Tibial nerve (tissue), 4 donors: ENCODE results near the gene ZEB1. TPM values are rescaled to one million over a fixed set of nuclear protein-coding genes. Genes with fewer than 3 reads are reported as not detected.

Source experiments
- DNase-seq, 2 donors: peaks; one replicate each; pipeline ENCODE4 v3.0.0-alpha.2; 2019; ENCODE audit warnings: low spot score in 2 of 2
- H3K27ac ChIP-seq, 4 donors: fragments of 200-600 bp; sonication (generic) in 3 of 4; one replicate each; pipeline ENCODE4 v1.5.1; 2017 to 2019; ENCODE audit warnings: mild to moderate bottlenecking in 1 of 4
- H3K27me3 ChIP-seq, 2 donors: fragments of 200-600 bp; sonication (generic) in 1 of 2; one replicate each; pipeline versions ENCODE4 v1.5.1 to v1.6.0; 2017 to 2019
- H3K36me3 ChIP-seq, 3 donors: fragments of 200-600 bp; sonication (generic); one replicate each; pipeline ENCODE4 v1.5.1; 2018 to 2019
- H3K4me1 ChIP-seq, 4 donors: fragments of 200-600 bp; sonication (generic) in 3 of 4; one replicate each; pipeline ENCODE4 v1.5.1; 2017 to 2019
- H3K4me3 ChIP-seq, 4 donors: fragments of 200-600 bp; sonication (generic) in 3 of 4; one replicate each; pipeline ENCODE4 v1.5.1; 2017 to 2019; ENCODE audit warnings: mild to moderate bottlenecking in 1 of 4, moderate library complexity in 1 of 4
- H3K9me3 ChIP-seq, 4 donors: fragments of 200-600 bp; sonication (generic) in 3 of 4; one replicate each; pipeline ENCODE4 v1.5.1; 2017 to 2019
- CTCF ChIP-seq, 5 experiments: fragments of 200-600 bp in 3 of 5; fragments of 450-650 bp in 2 of 5; sonication (generic) in 3 of 5; IDR thresholded peaks; one replicate each; pipeline ENCODE4 v1.5.1; 2016 to 2019; ENCODE audit warnings: antibody characterized with exemption in 5 of 5, mild to moderate bottlenecking in 3 of 5, moderate library complexity in 2 of 5
- EP300 ChIP-seq, 2 donors: sonication (generic); formaldehyde crosslinking; IDR thresholded peaks; one replicate each; pipeline ENCODE4 v1.6.1; 2017; ENCODE audit warnings: antibody characterized with exemption in 2 of 2, mild to moderate bottlenecking in 1 of 2
- POLR2A ChIP-seq, 2 donors: fragments of 450-650 bp; IDR thresholded peaks; one replicate each; pipeline ENCODE4 v1.6.1; 2017; ENCODE audit warnings: antibody characterized with exemption in 2 of 2, mild to moderate bottlenecking in 2 of 2, moderate library complexity in 2 of 2
- WGBS, 2 donors: methylation state at CpG; one replicate each; pipeline ENCODE4 v1.1.5; 2018; 5-methylcytosine and 5-hydroxymethylcytosine counted together
- total RNA-seq, 4 donors: library from RNA; depleted of rRNA; stranded (reverse); fragments of >200 nt; gene quantifications; one replicate each; pipeline ENCODE4 v1.1.0, GENCODE V29; 2016

Gene ZEB1
- total RNA-seq, 4 donors from 2014 or later, result 84.6 to 128 (median 95.7) TPM

GRCh38 chr10:31526681-31527080 is 207.7 kb downstream of the ZEB1 start:
- no peaks in the 10 kb centered on the region for H3K27me3 ChIP-seq
- no peak for DNase-seq
- H3K4me1 ChIP-seq, result no peaks in the 10 kb centered on the region
- 92% methylated on average over 11 of the region's 11 CpGs for WGBS, 2 donors
- no peak overlapping the region for H3K27ac ChIP-seq
- TF ChIP-seq CTCF (IDR thresholded peaks at IDR 0.05) (no peak), POLR2A (IDR thresholded peaks at IDR 0.05) (no peak), EP300 (IDR thresholded peaks at IDR 0.05) (no peak)
- no peaks in the 10 kb centered on the region for H3K9me3 ChIP-seq
- H3K36me3 ChIP-seq, result peaks cover 0 to 44% (median 0%) of the 10 kb centered on the region in 3 donors
- no peak overlapping the region for H3K4me3 ChIP-seq

GRCh38 chr10:31528831-31529230 is 209.8 kb downstream of the ZEB1 start:
- no peak overlapping the region for H3K4me3 ChIP-seq
- TF ChIP-seq CTCF (IDR thresholded peaks at IDR 0.05) (no peak), EP300 (IDR thresholded peaks at IDR 0.05) (no peak), POLR2A (IDR thresholded peaks at IDR 0.05) (no peak)
- no peak overlapping the region for H3K27ac ChIP-seq
- H3K27me3 ChIP-seq, result no peaks in the 10 kb centered on the region
- H3K9me3 ChIP-seq, result no peaks in the 10 kb centered on the region
- H3K4me1 ChIP-seq, result no peaks in the 10 kb centered on the region
- H3K36me3 ChIP-seq, result peaks cover 0 to 28% (median 0%) of the 10 kb centered on the region in 3 donors
- DNase-seq, result no peak

- 49 to 51% methylated on average over 3 of the region's 3 CpGs for WGBS, 2 donors
- no peaks in the 10 kb centered on the region for H3K27me3 ChIP-seq
- H3K36me3 ChIP-seq, result no peaks in the 10 kb centered on the region
- H3K4me1 ChIP-seq, result no peaks in the 10 kb centered on the region
- peak in 1 of 2 donors; percentile 54 for DNase-seq
- H3K27ac ChIP-seq, result no peak overlapping the region
- no peak overlapping the region for H3K4me3 ChIP-seq
- no peaks in the 10 kb centered on the region for H3K9me3 ChIP-seq
- TF ChIP-seq EP300 (IDR thresholded peaks at IDR 0.05) (no peak), POLR2A (IDR thresholded peaks at IDR 0.05) (no peak), CTCF (IDR thresholded peaks at IDR 0.05) (no peak)
Observed at GRCh38 chr10:31536302-31536701, 217.3 kb downstream of the ZEB1 start.

GRCh38 chr10:31549896-31550295 is 230.9 kb downstream of the ZEB1 start:
- TF ChIP-seq CTCF (IDR thresholded peaks at IDR 0.05), result no peak
- no peak for TF ChIP-seq POLR2A (IDR thresholded peaks at IDR 0.05)
- no peak for TF ChIP-seq EP300 (IDR thresholded peaks at IDR 0.05)
- 49 to 51% methylated on average over 2 of the region's 2 CpGs for WGBS, 2 donors
- peaks cover 0 to 3% (median 0%) of the 10 kb centered on the region in 4 donors for H3K4me1 ChIP-seq
- no peaks in the 10 kb centered on the region for H3K27me3 ChIP-seq
- no peaks in the 10 kb centered on the region for H3K36me3 ChIP-seq
- DNase-seq, result no peak
- no peak overlapping the region for H3K4me3 ChIP-seq
- no peaks in the 10 kb centered on the region for H3K9me3 ChIP-seq
- H3K27ac ChIP-seq, result peak overlapping the region in 1 of 4 donors; percentile 3

GRCh38 chr10:31554556-31554955 is 235.5 kb downstream of the ZEB1 start:
- Histone ChIP-seq H3K27ac (no peak overlapping the region), H3K4me1 (peaks cover 0 to 3% (median 0%) of the 10 kb centered on the region in 4 donors), H3K4me3 (no peak overlapping the region), H3K36me3 (no peaks in the 10 kb centered on the region), H3K9me3 (peaks cover 0 to 28% (median 10%) of the 10 kb centered on the region in 4 donors), H3K27me3 (no peaks in the 10 kb centered on the region)
- TF ChIP-seq CTCF (IDR thresholded peaks at IDR 0.05) (no peak), EP300 (IDR thresholded peaks at IDR 0.05) (no peak), POLR2A (IDR thresholded peaks at IDR 0.05) (no peak)
- 79 to 98% methylated on average over 2 of the region's 2 CpGs for WGBS, 2 donors
- DNase-seq, result no peak
